H1 (cell line): ENCODE results near the gene RBM17.

Experiments
- ASH2L ChIP-seq: fragments of 200-600, 300-600 bp; sonication (generic); IDR thresholded peaks from one replicate; pipeline ENCODE4 v1.7.1; 2017; ENCODE audit warnings: low read length
- CHD7 ChIP-seq: fragments of 300-600 bp; sonication (generic); IDR thresholded peaks from 2 replicates; pipeline ENCODE4 v1.7.1; 2012; ENCODE audit warnings: low read length, moderate library complexity, mild to moderate bottlenecking, inconsistent platforms; ENCODE audit not compliant: insufficient replicate concordance
- CREB1 ChIP-seq: IDR thresholded peaks from 2 replicates; pipeline ENCODE4 v1.6.1; 2012; ENCODE audit warnings: inconsistent platforms
- CTCF ChIP-seq, 3 experiments: IDR thresholded peaks; 1 replicate in 2 of 3; 2 replicates in 1 of 3; pipeline versions ENCODE4 v1.5.1 to v1.6.1; 2011; ENCODE audit warnings: low read length in 3 of 3, mild to moderate bottlenecking in 3 of 3, inconsistent platforms in 2 of 3, low read depth in 1 of 3, moderate library complexity in 1 of 3; ENCODE audit not compliant: insufficient read depth in 1 of 3; ENCODE audit errors: control extremely low read depth in 1 of 3
- EZH2 ChIP-seq: fragments of 200-600 bp; sonication (generic); IDR thresholded peaks from 2 replicates; pipeline ENCODE4 v1.7.1; 2012; ENCODE audit warnings: low read depth, mild to moderate bottlenecking, moderate library complexity, low read length, inconsistent platforms; ENCODE audit not compliant: severe bottlenecking
- PHF8 ChIP-seq: fragments of 200-600 bp; sonication (generic); conservative IDR thresholded peaks from 2 replicates; pipeline ENCODE4 v1.7.1; 2012; ENCODE audit warnings: low read depth, mild to moderate bottlenecking, inconsistent platforms, low read length, moderate library complexity
- POLR2A ChIP-seq, 2 experiments: IDR thresholded peaks; 1 replicate in 1 of 2; 2 replicates in 1 of 2; pipeline ENCODE4 v1.6.1; 2011; ENCODE audit warnings: low read depth in 2 of 2, low read length in 2 of 2, mild to moderate bottlenecking in 2 of 2; ENCODE audit errors: control extremely low read depth in 1 of 2
- RAD21 ChIP-seq, 2 experiments: IDR thresholded peaks in 1 of 2; conservative IDR thresholded peaks in 1 of 2; 2 replicates each; pipeline ENCODE4 v1.6.1; 2011; ENCODE audit warnings: low read depth in 2 of 2, low read length in 2 of 2, improper control_type of control experiment in 1 of 2, inconsistent platforms in 1 of 2, mild to moderate bottlenecking in 1 of 2, moderate library complexity in 1 of 2
- RFX5 ChIP-seq: IDR thresholded peaks from 2 replicates; pipeline ENCODE4 v1.6.1; 2011; ENCODE audit warnings: low read depth, low read length, improper control_type of control experiment, borderline replicate concordance
- TAF1 ChIP-seq: IDR thresholded peaks from 2 replicates; pipeline ENCODE4 v1.6.1; 2011; ENCODE audit warnings: mild to moderate bottlenecking, low read depth, low read length
- USF2 ChIP-seq: IDR thresholded peaks from 2 replicates; pipeline ENCODE4 v1.6.1; 2011; ENCODE audit warnings: low read length, improper control_type of control experiment
- ZNF274 ChIP-seq: IDR thresholded peaks from 2 replicates; pipeline ENCODE4 v1.7.0; 2012; ENCODE audit warnings: low read length, borderline replicate concordance; ENCODE audit errors: extremely low read depth

- TF ChIP-seq CREB1 (no peak), CTCF (IDR thresholded peaks at IDR 0.05; ENCODE audit: control extremely low read depth in 1 of 3, insufficient read depth in 1 of 3, low read depth in 1 of 3, low read length in 3 of 3) (no peak), EZH2 (no peak), RFX5 (no peak), CHD7 (no peak), POLR2A (IDR thresholded peaks at IDR 0.05; ENCODE audit: control extremely low read depth in 1 of 2, low read depth in 2 of 2, low read length in 2 of 2) (no peak), USF2 (no peak), PHF8 (no peak), TAF1 (no peak), ASH2L (no peak), RAD21 (IDR thresholded peaks at IDR 0.05 in 1 of 2, conservative IDR thresholded peaks at IDR 0.05 in 1 of 2; ENCODE audit: low read depth in 2 of 2, low read length in 2 of 2) (no peak), ZNF274 (no peak)
Measured at GRCh38 chr10:6056411-6057135, 32.3 kb upstream of the RBM17 start.
